GM23338 (cell line): Measurements from ENCODE around the gene RGS16. TPM values are rescaled to one million over a fixed set of nuclear protein-coding genes. Genes with fewer than 3 reads are reported as not detected.
A peak's percentile ranks its signal among the peaks of the same experiment; 100 is the strongest.

ENCODE experiments used
- ATAC-seq: fragments of 200-7000 bp; cut with Tn5 transposase; 3 replicates; pipeline ENCODE4 v1.9.1; 2020
- DNase-seq: peaks from one replicate; pipeline ENCODE4 v3.0.0-alpha.2; 2015; ENCODE audit warnings: low spot score
- H2AFZ ChIP-seq: fragments of 200-600 bp; sonication (generic); 2 replicates; pipeline ENCODE4 v1.8.0; 2016; ENCODE audit warnings: antibody characterized with exemption, mild to moderate bottlenecking, moderate library complexity
- H3F3A ChIP-seq: fragments of 200-600 bp; sonication (generic); replicated peaks from 2 replicates; pipeline ENCODE4 v1.8.0; 2017; ENCODE audit warnings: antibody characterized with exemption, mixed run types, low read depth
- H3K27ac ChIP-seq: fragments of 200-600 bp; sonication (generic); 2 replicates; pipeline ENCODE4 v1.6.1; 2016; ENCODE audit warnings: low read depth
- H3K27me3 ChIP-seq: fragments of 200-600 bp; sonication (generic); 2 replicates; pipeline ENCODE4 v1.8.0; 2016; ENCODE audit warnings: mild to moderate bottlenecking, mixed run types, moderate library complexity; ENCODE audit not compliant: insufficient read depth
- H3K36me3 ChIP-seq: fragments of 200-600 bp; sonication (generic); 2 replicates; pipeline ENCODE4 v1.8.0; 2016; ENCODE audit warnings: mild to moderate bottlenecking; ENCODE audit not compliant: insufficient read depth
- H3K4me1 ChIP-seq: fragments of 200-600 bp; sonication (generic); 2 replicates; pipeline ENCODE4 v1.8.0; 2016; ENCODE audit warnings: mild to moderate bottlenecking, moderate library complexity; ENCODE audit not compliant: insufficient read depth
- H3K4me2 ChIP-seq: fragments of 200-600 bp; sonication (generic); 2 replicates; pipeline ENCODE4 v1.7.1; 2017; ENCODE audit warnings: mixed run types
- H3K4me3 ChIP-seq: fragments of 200-600 bp; sonication (generic); 2 replicates; pipeline ENCODE4 v1.6.1; 2016; ENCODE audit warnings: mixed run types
- H3K79me2 ChIP-seq: fragments of 200-600 bp; sonication (generic); replicated peaks from 2 replicates; pipeline ENCODE4 v1.8.0; 2017; ENCODE audit warnings: mild to moderate bottlenecking; ENCODE audit not compliant: insufficient read depth
- H3K9me2 ChIP-seq: fragments of 200-600 bp; sonication (generic); 2 replicates; pipeline ENCODE4 v1.8.0; 2017; ENCODE audit not compliant: insufficient read depth
- H4K20me1 ChIP-seq: fragments of 200-600 bp; sonication (generic); replicated peaks from 2 replicates; pipeline ENCODE4 v1.8.0; 2017; ENCODE audit warnings: mild to moderate bottlenecking; ENCODE audit not compliant: insufficient read depth
- H3K27ac Mint-ChIP-seq: 2 replicates; pipeline ENCODE4 v1.8.0; 2020; ENCODE audit warnings: inconsistent platforms, mild to moderate bottlenecking, moderate library complexity, mixed read lengths
- H3K27me3 Mint-ChIP-seq: 3 replicates; pipeline ENCODE4 v1.8.0; 2022; ENCODE audit warnings: low read depth, mild to moderate bottlenecking, moderate library complexity, mixed read lengths, inconsistent platforms; ENCODE audit not compliant: insufficient read depth, poor library complexity
- H3K36me3 Mint-ChIP-seq: 3 replicates; pipeline ENCODE4 v1.8.0; 2021; ENCODE audit warnings: low read depth, mild to moderate bottlenecking, inconsistent platforms, moderate library complexity, mixed read lengths
- H3K4me1 Mint-ChIP-seq: 3 replicates; pipeline ENCODE4 v1.8.0; 2020; ENCODE audit warnings: mild to moderate bottlenecking, inconsistent platforms, mixed read lengths
- H3K4me3 Mint-ChIP-seq: 3 replicates; pipeline ENCODE4 v1.8.0; 2021; ENCODE audit warnings: moderate library complexity, mild to moderate bottlenecking, inconsistent platforms, mixed read lengths
- H3K9me3 Mint-ChIP-seq: 3 replicates; pipeline ENCODE4 v1.8.0; 2020; ENCODE audit warnings: moderate library complexity, mild to moderate bottlenecking, inconsistent platforms, mixed read lengths
- CREB1 ChIP-seq: fragments of 250-450 bp; sonication (Bioruptor Pico); IDR thresholded peaks from 2 replicates; pipeline ENCODE4 v1.5.0; 2020; ENCODE audit warnings: low read depth, mild to moderate bottlenecking, moderate library complexity
- CTCF ChIP-seq, 2 experiments: fragments of 200-600 bp in 1 of 2; sonication (generic) in 1 of 2; conservative IDR thresholded peaks; 2 replicates each; pipeline versions ENCODE4 v1.5.1 to v1.6.1; 2016 to 2017; ENCODE audit warnings: antibody characterized with exemption in 2 of 2, low read depth in 2 of 2, mild to moderate bottlenecking in 2 of 2, moderate library complexity in 1 of 2
- ETS1 ChIP-seq: IDR thresholded peaks from 2 replicates; pipeline ENCODE4 v1.6.1; 2016; ENCODE audit warnings: antibody characterized with exemption
- EZH2 ChIP-seq: fragments of 200-600 bp; sonication (generic); IDR thresholded peaks from one replicate; pipeline ENCODE4 v1.8.0; 2017; ENCODE audit warnings: antibody characterized with exemption, mild to moderate bottlenecking, low read depth; ENCODE audit not compliant: unreplicated experiment
- EZH2phosphoT487 ChIP-seq: fragments of 200-600 bp; sonication (generic); IDR thresholded peaks from one replicate; pipeline ENCODE4 v1.8.1; 2018; ENCODE audit warnings: antibody characterized with exemption; ENCODE audit not compliant: unreplicated experiment
- JUNB ChIP-seq: IDR thresholded peaks from one replicate; pipeline ENCODE4 v1.6.1; 2016; ENCODE audit warnings: antibody characterized with exemption; ENCODE audit not compliant: unreplicated experiment
- NANOG ChIP-seq: IDR thresholded peaks from 2 replicates; pipeline ENCODE4 v1.6.1; 2016; ENCODE audit warnings: antibody characterized with exemption, borderline replicate concordance
- POLR2AphosphoS5 ChIP-seq: IDR thresholded peaks from 2 replicates; pipeline ENCODE4 v1.6.1; 2016; ENCODE audit warnings: antibody characterized with exemption, low read depth
- REST ChIP-seq: IDR thresholded peaks from one replicate; pipeline ENCODE4 v1.6.1; 2018; ENCODE audit warnings: antibody characterized with exemption; ENCODE audit not compliant: unreplicated experiment
- STAT1 ChIP-seq: IDR thresholded peaks from one replicate; pipeline ENCODE4 v1.6.1; 2016; ENCODE audit warnings: antibody characterized with exemption; ENCODE audit not compliant: unreplicated experiment
- ZNF114 ChIP-seq: fragments of 250-450 bp; sonication (Bioruptor Pico); IDR thresholded peaks from 2 replicates; pipeline ENCODE4 v1.5.0; 2020; ENCODE audit warnings: mild to moderate bottlenecking, moderate library complexity
- ZNF331 ChIP-seq: fragments of 250-450 bp; sonication (Bioruptor Pico); IDR thresholded peaks from 2 replicates; pipeline ENCODE4 v1.5.0; 2020; ENCODE audit warnings: low read depth, mild to moderate bottlenecking, moderate library complexity
- ZNF462 ChIP-seq: fragments of 250-450 bp; sonication (Bioruptor Pico); IDR thresholded peaks from 2 replicates; pipeline ENCODE4 v1.5.0; 2020; ENCODE audit warnings: mild to moderate bottlenecking, moderate library complexity
- polyA plus RNA-seq: library from polyadenylated mRNA; unstranded; fragments of >200 nt; fragmentation: Nextera tagmentation; extraction: Ambion mirVana; gene quantifications from 2 replicates; pipeline ENCODE4 v1.2.1, GENCODE V29; 2016
- total RNA-seq: library from RNA; depleted of rRNA; stranded (reverse); fragments of >200 nt; shearing (Covaris generic); gene quantifications from 2 replicates; pipeline ENCODE4 v1.2.3, GENCODE V29; 2014

Gene RGS16
- total and polyA plus RNA-seq, 2 experiments from 2014 or later = 15.4 to 31.6 TPM

- Histone ChIP-seq H2AFZ (peak overlapping the region; percentile 19; the same call in 1 of the 2 replicates), H4K20me1 (no peaks in the 10 kb centered on the region), H3K9me2 (no peaks in the 10 kb centered on the region), H3K27me3 (peaks cover 55% of the 10 kb centered on the region), H3F3A (peaks cover 5% of the 10 kb centered on the region; the same call in 1 of the 2 replicates), H3K4me3 (peak overlapping the region; percentile 70), H3K36me3 (no peaks in the 10 kb centered on the region), H3K79me2 (no peaks in the 10 kb centered on the region), H3K4me1 (peaks cover 76% of the 10 kb centered on the region), H3K4me2 (peak overlapping the region; percentile 80), H3K27ac (peak overlapping the region; percentile 73)
- ATAC-seq = peak; percentile 52
- Mint-ChIP-seq H3K9me3 (peaks cover 3% of the 10 kb centered on the region; the same call in 2 of the 3 replicates), H3K4me1 (peaks cover 78% of the 10 kb centered on the region), H3K36me3 (no peaks in the 10 kb centered on the region; the same call in 2 of the 3 replicates), H3K27me3 (peaks cover 54% of the 10 kb centered on the region), H3K4me3 (peak overlapping the region; percentile 72), H3K27ac (peak overlapping the region; percentile 79; the same call in 1 of the 2 replicates)
- peak; percentile 78 for DNase-seq
- TF ChIP-seq ETS1 (no peak), REST (no peak), CTCF (conservative IDR thresholded peaks at IDR 0.05; ENCODE audit: low read depth in 2 of 2) (no peak), STAT1 (no peak), EZH2phosphoT487 (no peak), EZH2 (no peak), NANOG (no peak), ZNF462 (CRISPR knock-in tag) (no peak), POLR2AphosphoS5 (no peak; the same call in 1 of the 2 replicates), ZNF114 (no peak), JUNB (no peak), CREB1 (CRISPR knock-in tag) (no peak), ZNF331 (CRISPR knock-in tag) (no peak)
Measured at GRCh38 chr1:182614796-182615454, 10.7 kb upstream of the RGS16 start.
